IMR-90 (cell line): ENCODE measurements around the gene OR1J4. TPM values are rescaled to one million over a fixed set of nuclear protein-coding genes. Genes with fewer than 3 reads are reported as not detected.

Experiments
- ATAC-seq: fragments of 200-7000 bp; cut with Tn5 transposase; 2 replicates; pipeline ENCODE4 v1.9.1; 2020; ENCODE audit warnings: low read depth, mild to moderate bottlenecking, moderate library complexity
- BruUV-seq: library from RNA; stranded (reverse); fragments of 400-500 nt; replicated peaks from 2 replicates; lab custom pipeline; 2021; lab: Mats Ljungman, UMichigan
- CTCF ChIA-PET: fragments of 300-600 bp; formaldehyde crosslinking; extraction: SDS; loops from one replicate; lab custom pipeline; 2021; ENCODE audit warnings: antibody characterized with exemption; lab: Yijun Ruan, JAX
- POLR2A ChIA-PET: fragments of 300-600 bp; sonication (Branson Sonifier 250); formaldehyde crosslinking; loops from one replicate; lab custom pipeline; 2022; ENCODE audit warnings: antibody characterized with exemption; ENCODE audit not compliant: unreplicated experiment; lab: Charles Lee
- DNase-seq: peaks from one replicate; pipeline ENCODE4 v3.0.0; 2013
- H2AFZ ChIP-seq: replicated peaks from 2 replicates; pipeline ENCODE3; 2013; ENCODE audit warnings: low read length, mild to moderate bottlenecking; ENCODE audit not compliant: poor library complexity
- H2AK5ac ChIP-seq: 2 replicates; pipeline ENCODE4 v1.6.1; 2013; ENCODE audit warnings: low read depth, low read length, inconsistent platforms
- H2AK9ac ChIP-seq: replicated peaks from 2 replicates; pipeline ENCODE3; 2013; ENCODE audit warnings: mild to moderate bottlenecking, low read depth, low read length, moderate library complexity; ENCODE audit not compliant: poor library complexity
- H2BK120ac ChIP-seq: 2 replicates; pipeline ENCODE4 v1.6.1; 2013; ENCODE audit warnings: low read depth, low read length, inconsistent platforms
- H2BK15ac ChIP-seq: 3 replicates; pipeline ENCODE4 v1.6.1; 2013; ENCODE audit warnings: low read depth, low read length, inconsistent platforms
- H2BK20ac ChIP-seq: 2 replicates; pipeline ENCODE4 v1.6.1; 2013; ENCODE audit warnings: low read depth, mild to moderate bottlenecking, inconsistent platforms, low read length, moderate library complexity
- H2BK5ac ChIP-seq: 2 replicates; pipeline ENCODE4 v1.6.1; 2013; ENCODE audit warnings: mild to moderate bottlenecking, low read depth, low read length, inconsistent platforms; ENCODE audit not compliant: poor library complexity, severe bottlenecking
- H3K14ac ChIP-seq: replicated peaks from 2 replicates; pipeline ENCODE4 v1.6.1; 2013; ENCODE audit warnings: low read depth, low read length, inconsistent platforms
- H3K18ac ChIP-seq: 2 replicates; pipeline ENCODE4 v1.6.1; 2013; ENCODE audit warnings: low read depth, low read length, control low read depth
- H3K23ac ChIP-seq: 2 replicates; pipeline ENCODE4 v1.6.1; 2013; ENCODE audit warnings: low read depth, low read length, inconsistent platforms
- H3K27ac ChIP-seq: 2 replicates; pipeline ENCODE4 v1.5.1; 2013; ENCODE audit warnings: mild to moderate bottlenecking, control low read depth, low read length; ENCODE audit not compliant: insufficient read depth
- H3K27me3 ChIP-seq: 2 replicates; pipeline ENCODE4 v1.6.1; 2013; ENCODE audit warnings: low read length; ENCODE audit not compliant: control insufficient read depth, insufficient read depth
- H3K36me3 ChIP-seq: 2 replicates; pipeline ENCODE4 v1.6.1; 2013; ENCODE audit warnings: low read length, mixed read lengths; ENCODE audit not compliant: control insufficient read depth, insufficient read depth
- H3K4ac ChIP-seq: 2 replicates; pipeline ENCODE4 v1.6.1; 2013; ENCODE audit warnings: low read depth, low read length, inconsistent platforms
- H3K4me1 ChIP-seq: 2 replicates; pipeline ENCODE4 v1.6.1; 2013; ENCODE audit warnings: low read length, mixed read lengths; ENCODE audit not compliant: control insufficient read depth, insufficient read depth
- H3K4me2 ChIP-seq: 2 replicates; pipeline ENCODE4 v1.6.1; 2013; ENCODE audit warnings: low read depth, mild to moderate bottlenecking, control low read depth, low read length, moderate library complexity
- H3K4me3 ChIP-seq: 2 replicates; pipeline ENCODE4 v1.5.1; 2013; ENCODE audit warnings: low read depth, mild to moderate bottlenecking, control low read depth, low read length, moderate library complexity; ENCODE audit not compliant: insufficient read depth
- H3K56ac ChIP-seq: 2 replicates; pipeline ENCODE4 v1.6.1; 2013; ENCODE audit warnings: low read length, inconsistent platforms; ENCODE audit not compliant: insufficient read depth; ENCODE audit errors: extremely low read depth
- H3K79me1 ChIP-seq, 2 experiments: 2 replicates each; pipeline ENCODE4 v1.6.1; 2013; ENCODE audit warnings: low read length in 2 of 2, inconsistent platforms in 1 of 2, low read depth in 1 of 2
- H3K9ac ChIP-seq: 2 replicates; pipeline ENCODE4 v1.6.1; 2013; ENCODE audit warnings: low read depth, low read length, control low read depth
- H3K9me1 ChIP-seq: 2 replicates; pipeline ENCODE4 v1.6.1; 2013; ENCODE audit warnings: low read length, inconsistent platforms; ENCODE audit not compliant: insufficient read depth
- H3K9me3 ChIP-seq: 2 replicates; pipeline ENCODE4 v1.6.1; 2013; ENCODE audit warnings: low read length; ENCODE audit not compliant: control insufficient read depth, insufficient read depth
- H4K20me1 ChIP-seq: 2 replicates; pipeline ENCODE4 v1.6.1; 2013; ENCODE audit warnings: low read length, inconsistent platforms; ENCODE audit not compliant: insufficient read depth
- H4K5ac ChIP-seq: 2 replicates; pipeline ENCODE4 v1.6.1; 2013; ENCODE audit warnings: mild to moderate bottlenecking, low read depth, low read length, control low read depth
- H4K8ac ChIP-seq, 2 experiments: 2 replicates each; pipeline ENCODE4 v1.6.1; 2013; ENCODE audit warnings: low read depth in 2 of 2, low read length in 2 of 2, control low read depth in 1 of 2, inconsistent platforms in 1 of 2
- H4K91ac ChIP-seq: 2 replicates; pipeline ENCODE4 v1.6.1; 2013; ENCODE audit warnings: low read depth, low read length, inconsistent platforms; ENCODE audit not compliant: insufficient read depth
- BHLHE40 ChIP-seq: fragments of 150-350 bp; IDR thresholded peaks from 2 replicates; pipeline ENCODE4 v1.6.1; 2016; ENCODE audit warnings: mild to moderate bottlenecking, low read depth, low read length
- CHD1 ChIP-seq: IDR thresholded peaks from 2 replicates; pipeline ENCODE4 v1.6.1; 2012; ENCODE audit warnings: low read depth, low read length, improper control_type of control experiment
- FOS ChIP-seq: fragments of 150-350 bp; IDR thresholded peaks from 2 replicates; pipeline ENCODE4 v1.6.1; 2016; ENCODE audit warnings: low read depth, low read length
- MAFK ChIP-seq: IDR thresholded peaks from 2 replicates; pipeline ENCODE4 v1.6.1; 2012; ENCODE audit warnings: low read depth, low read length, improper control_type of control experiment
- NFE2L2 ChIP-seq: fragments of 150-350 bp; IDR thresholded peaks from 2 replicates; pipeline ENCODE4 v1.6.1; 2016; ENCODE audit warnings: low read depth, mild to moderate bottlenecking, low read length
- POLR2A ChIP-seq: IDR thresholded peaks from 2 replicates; pipeline ENCODE4 v1.6.1; 2012; ENCODE audit warnings: mild to moderate bottlenecking, low read depth, low read length
- RAD21 ChIP-seq: IDR thresholded peaks from 2 replicates; pipeline ENCODE4 v1.6.1; 2012; ENCODE audit warnings: low read length, improper control_type of control experiment
- RCOR1 ChIP-seq: IDR thresholded peaks from 2 replicates; pipeline ENCODE4 v1.6.1; 2012; ENCODE audit warnings: mild to moderate bottlenecking, low read length, improper control_type of control experiment; ENCODE audit not compliant: insufficient replicate concordance
- RFX5 ChIP-seq: IDR thresholded peaks from 2 replicates; pipeline ENCODE4 v1.8.0; 2012; ENCODE audit warnings: low read depth, mild to moderate bottlenecking, low read length, moderate library complexity
- USF2 ChIP-seq: fragments of 150-350 bp; IDR thresholded peaks from 2 replicates; pipeline ENCODE4 v1.6.1; 2017; ENCODE audit warnings: mild to moderate bottlenecking, antibody characterized with exemption, low read length, low read depth
- WGBS, 2 experiments: methylation state at CpG; one replicate each; pipeline versions ENCODE4 v1.1.5 to v1.1.7; 2013; ENCODE audit warnings: missing lambda C conversion rate in 2 of 2; ENCODE audit not compliant: insufficient read length in 1 of 2; ENCODE audit errors: extremely low coverage in 2 of 2; 5-methylcytosine and 5-hydroxymethylcytosine counted together
- dilution Hi-C: fragments of 300-500 bp; cut with HindIII; formaldehyde crosslinking; loops from one replicate; pipeline ENCODE4 v1.14.3; 2018; ENCODE audit warnings: low sequenced_read_pairs; ENCODE audit not compliant: unreplicated experiment
- in situ Hi-C: fragments of 300-500 bp; cut with MboI; formaldehyde crosslinking; loops from 3 replicates; pipeline ENCODE4 v1.14.3; 2019; ENCODE audit warnings: low sequenced_read_pairs, inconsistent platforms, mixed read lengths
- intact Hi-C: fragments of 100-400 bp; cut with micrococcal nuclease; formaldehyde crosslinking; loops from 2 replicates; pipeline ENCODE4 v1.10.0; 2022
- polyA plus RNA-seq, 3 experiments: library from polyadenylated mRNA; depleted of rRNA; stranded (reverse); fragments of >200 nt; gene quantifications; 2 replicates each; pipeline ENCODE4 v1.2.3, GENCODE V29; 2012; ENCODE audit warnings: low replicate concordance in 1 of 3
- total RNA-seq: library from RNA; depleted of rRNA; stranded (reverse); fragments of >200 nt; gene quantifications from 2 replicates; pipeline ENCODE4 v1.2.3, GENCODE V29; 2012
- TF ChIP-seq, protein P1 (sequence below): conservative IDR thresholded peaks from 2 replicates; pipeline ENCODE4 v1.5.1; 2012; ENCODE audit warnings: mild to moderate bottlenecking, low read depth, low read length, improper control_type of control experiment

Gene OR1J4
- total and polyA plus RNA-seq, 2 of the 4 experiments (the other 2 are of a cell fraction) = not detected

GRCh38 chr9:122477826-122478225, 41.1 kb upstream of the OR1J4 start, which contains the start of gene OR1J1:
Gene OR1J1, minus strand, starts transcription at chr9:122477926. Its CDS starts 0 bp downstream, at chr9:122477926.
- Histone ChIP-seq H3K4ac (no peak within 1 kb of the TSS), H3K4me1 (peaks cover 6% of the 10 kb centered on the region), H4K5ac (no peak within 1 kb of the TSS), H2BK5ac (no peak within 1 kb of the TSS), H3K56ac (no peak within 1 kb of the TSS), H2AK5ac (no peak within 1 kb of the TSS), H4K91ac (no peak within 1 kb of the TSS), H3K14ac (no peak within 1 kb of the TSS), H3K9me3 (no peaks in the 10 kb centered on the region), H3K27ac (no peak within 1 kb of the TSS), H3K27me3 (peaks cover 1% of the 10 kb centered on the region; the same call in 1 of the 2 replicates), H3K18ac (no peak within 1 kb of the TSS), H3K36me3 (no peaks in the 10 kb centered on the region), H3K4me3 (no peak within 1 kb of the TSS), H3K9me1 (no peaks in the 10 kb centered on the region), H2AK9ac (no peak within 1 kb of the TSS), H3K23ac (no peak within 1 kb of the TSS), H2BK15ac (no peak within 1 kb of the TSS), H3K4me2 (no peak within 1 kb of the TSS), H3K79me1 (no peaks in the 10 kb centered on the region), H3K9ac (no peak within 1 kb of the TSS), H4K8ac (no peak within 1 kb of the TSS), H4K20me1 (no peaks in the 10 kb centered on the region), H2BK20ac (no peak within 1 kb of the TSS), H2BK120ac (no peak within 1 kb of the TSS), H2AFZ (no peak within 1 kb of the TSS)
- CTCF ChIA-PET = no interaction called here
- WGBS, 2 experiments = no CpG with 5 or more reads among the region's 6 CpGs
- dilution Hi-C loops (no loop called here), in situ Hi-C loops (no loop called here), intact Hi-C loops (no loop called here)
- BruUV-seq = no TSS peak
- TF ChIP-seq POLR2A = no peak
- no peak for TF ChIP-seq RCOR1
- TF ChIP-seq RFX5 = no peak
- TF ChIP-seq USF2 = no peak
- TF ChIP-seq FOS = no peak
- TF ChIP-seq MAFK = no peak
- TF ChIP-seq RAD21 = no peak
- no peak for TF ChIP-seq BHLHE40
- TF ChIP-seq NFE2L2 = no peak
- TF ChIP-seq, protein P1, sequence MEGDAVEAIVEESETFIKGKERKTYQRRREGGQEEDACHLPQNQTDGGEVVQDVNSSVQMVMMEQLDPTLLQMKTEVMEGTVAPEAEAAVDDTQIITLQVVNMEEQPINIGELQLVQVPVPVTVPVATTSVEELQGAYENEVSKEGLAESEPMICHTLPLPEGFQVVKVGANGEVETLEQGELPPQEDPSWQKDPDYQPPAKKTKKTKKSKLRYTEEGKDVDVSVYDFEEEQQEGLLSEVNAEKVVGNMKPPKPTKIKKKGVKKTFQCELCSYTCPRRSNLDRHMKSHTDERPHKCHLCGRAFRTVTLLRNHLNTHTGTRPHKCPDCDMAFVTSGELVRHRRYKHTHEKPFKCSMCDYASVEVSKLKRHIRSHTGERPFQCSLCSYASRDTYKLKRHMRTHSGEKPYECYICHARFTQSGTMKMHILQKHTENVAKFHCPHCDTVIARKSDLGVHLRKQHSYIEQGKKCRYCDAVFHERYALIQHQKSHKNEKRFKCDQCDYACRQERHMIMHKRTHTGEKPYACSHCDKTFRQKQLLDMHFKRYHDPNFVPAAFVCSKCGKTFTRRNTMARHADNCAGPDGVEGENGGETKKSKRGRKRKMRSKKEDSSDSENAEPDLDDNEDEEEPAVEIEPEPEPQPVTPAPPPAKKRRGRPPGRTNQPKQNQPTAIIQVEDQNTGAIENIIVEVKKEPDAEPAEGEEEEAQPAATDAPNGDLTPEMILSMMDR = no peak
- TF ChIP-seq CHD1 = no peak
- POLR2A ChIA-PET = interaction anchor here (0.6 kb wide), 1 partner anchor 184 kb away, joined by 3 read pairs; the partner anchor contains the start of gene OR1L1
- ATAC-seq (no peak), DNase-seq (no peak)
